ENCODE results near the gene AVEN.

GRCh38 chr15:34085746-34086145, 46.7 kb upstream of the AVEN start:
- TF ChIP-seq CTCF (IDR thresholded peaks at IDR 0.05; ENCODE audit: low read length) = no peak
- TF ChIP-seq EZH2phosphoT487 (IDR thresholded peaks at IDR 0.05; ENCODE audit: low read length) = no peak
